DMS153 treated with DMSO at 0.1 percent for 48 hours (cell line): ENCODE measurements around the gene DLGAP4.
A peak's percentile ranks its signal among the peaks of the same experiment; 100 is the strongest.

Experiments
- DNase-seq: peaks from one replicate; lab custom pipeline; 2025; ENCODE audit not compliant: unreplicated experiment; lab: John Stamatoyannopoulos, UW

Gene DLGAP4

DNA sequence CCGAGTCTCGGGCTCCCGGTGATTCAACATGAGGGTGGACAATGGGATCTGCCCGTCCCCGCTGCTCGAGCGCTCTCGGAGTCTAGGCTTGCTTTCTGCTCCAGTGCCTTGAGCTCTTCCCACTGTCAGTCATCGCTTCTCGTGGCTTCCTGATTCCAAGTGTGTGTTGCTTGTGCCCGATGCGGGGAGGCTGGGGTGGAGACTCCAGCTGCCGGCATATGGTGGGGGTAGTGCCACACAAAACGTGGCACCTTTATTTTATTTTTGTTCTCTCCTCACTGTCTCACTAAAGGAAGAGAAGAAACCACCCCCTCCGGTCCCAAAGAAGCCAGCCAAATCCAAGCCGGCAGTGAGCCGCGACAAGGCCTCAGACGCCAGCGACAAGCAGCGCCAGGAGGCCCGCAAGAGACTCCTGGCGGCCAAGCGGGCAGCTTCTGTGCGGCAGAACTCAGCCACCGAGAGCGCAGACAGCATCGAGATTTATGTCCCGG is 220.4 kb downstream of the DLGAP4 start:
- DNase-seq = no peak

DNA sequence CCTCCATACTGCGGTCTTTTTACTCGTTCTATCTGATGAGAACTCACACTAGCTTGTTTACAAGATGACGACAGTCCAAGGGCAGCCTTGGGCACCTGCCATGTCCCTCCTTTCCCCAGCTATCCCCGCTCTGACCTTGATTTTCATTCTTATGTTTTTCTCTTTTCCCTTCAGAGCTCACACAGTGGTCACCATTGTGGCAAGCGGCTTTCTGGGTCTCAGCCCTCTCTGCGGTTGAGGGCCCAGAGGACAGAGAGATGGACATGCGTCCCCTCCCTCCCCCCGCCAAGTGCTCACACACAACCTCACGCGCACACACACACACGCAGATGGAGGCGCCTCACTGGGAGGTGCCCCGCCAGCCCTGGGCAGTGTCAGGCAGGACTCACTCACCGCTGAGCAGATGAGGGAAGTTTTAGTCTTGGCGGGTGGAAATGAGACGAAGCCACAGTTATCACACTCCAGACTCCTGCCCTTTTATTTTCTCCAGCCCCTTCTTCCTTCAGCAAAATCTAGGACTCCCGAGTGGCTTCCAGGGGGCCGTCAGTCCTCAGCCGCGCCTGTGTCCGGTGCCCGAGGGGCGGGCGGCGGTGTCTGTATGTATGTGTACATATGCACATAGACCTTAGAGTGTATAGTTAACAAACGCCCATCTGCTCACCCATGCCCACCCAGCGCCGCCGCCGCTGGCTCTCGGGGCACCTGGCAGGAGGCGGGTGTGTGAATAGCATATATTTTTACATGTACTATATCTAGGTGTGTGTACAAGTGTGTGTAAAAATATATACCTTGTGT is 221.4 kb downstream of the DLGAP4 start:
- no peak for DNase-seq

DNA sequence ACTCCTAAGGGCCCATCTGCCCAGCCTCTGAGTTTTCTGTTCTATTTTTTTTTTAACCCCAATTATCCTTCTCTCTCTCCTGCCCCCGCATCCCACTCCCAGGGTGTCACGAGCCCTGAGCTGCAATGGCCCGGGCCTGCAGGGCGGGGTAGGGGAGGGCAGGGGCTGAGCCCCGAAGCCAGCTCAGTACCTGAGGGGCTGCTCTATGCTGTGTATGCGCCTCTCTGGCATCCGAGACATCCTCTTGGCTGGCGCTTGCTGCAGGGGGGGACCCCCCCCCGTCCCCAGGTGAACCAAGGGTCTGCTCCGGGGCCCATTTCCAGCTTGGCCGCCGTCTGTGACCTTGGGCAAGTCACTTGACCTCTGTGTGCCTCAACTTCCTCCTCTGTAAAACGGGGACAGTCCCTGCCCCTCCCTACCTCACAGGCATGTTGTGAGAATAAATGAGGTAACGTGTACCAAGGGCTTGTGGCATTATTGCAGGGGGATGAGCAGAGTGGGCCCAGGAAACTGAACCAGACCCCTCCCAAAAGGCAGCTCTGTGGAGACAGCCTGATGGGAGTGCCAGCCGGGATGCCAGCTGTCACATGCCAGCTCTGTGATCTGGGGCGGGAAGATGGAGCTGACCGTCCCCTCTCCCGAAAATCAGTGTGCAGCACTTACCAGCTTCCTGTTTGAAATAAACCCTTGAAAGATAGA is 222.2 kb downstream of the DLGAP4 start:
- no peak for DNase-seq

DNA sequence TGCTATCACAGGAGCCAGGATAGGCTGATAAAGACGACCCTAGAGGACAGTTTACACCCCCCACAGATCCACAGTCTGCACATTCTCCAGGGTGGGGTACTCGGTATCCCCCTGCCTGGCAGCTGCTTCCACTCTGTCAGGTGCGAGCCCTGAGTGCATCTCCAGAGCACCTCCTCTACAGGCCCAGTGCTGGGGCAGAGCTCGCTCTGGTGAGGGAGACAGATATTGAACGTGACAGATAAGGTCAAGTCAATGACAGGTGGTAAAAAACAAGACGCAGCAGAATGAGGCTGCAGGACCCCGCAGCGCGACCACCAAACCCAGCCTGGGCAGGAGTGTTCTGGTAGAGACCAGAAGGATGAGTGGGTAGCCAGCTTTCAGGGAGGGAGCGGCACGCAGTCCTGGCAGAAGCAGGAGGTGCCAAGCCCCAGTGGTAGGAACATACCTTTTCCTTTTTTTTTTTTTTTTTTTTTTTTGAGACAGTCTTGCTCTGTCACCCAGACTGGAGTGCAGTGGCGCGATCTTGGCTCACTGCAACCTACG is 222.8 kb downstream of the DLGAP4 start:
- DNase-seq = no peak

DNA sequence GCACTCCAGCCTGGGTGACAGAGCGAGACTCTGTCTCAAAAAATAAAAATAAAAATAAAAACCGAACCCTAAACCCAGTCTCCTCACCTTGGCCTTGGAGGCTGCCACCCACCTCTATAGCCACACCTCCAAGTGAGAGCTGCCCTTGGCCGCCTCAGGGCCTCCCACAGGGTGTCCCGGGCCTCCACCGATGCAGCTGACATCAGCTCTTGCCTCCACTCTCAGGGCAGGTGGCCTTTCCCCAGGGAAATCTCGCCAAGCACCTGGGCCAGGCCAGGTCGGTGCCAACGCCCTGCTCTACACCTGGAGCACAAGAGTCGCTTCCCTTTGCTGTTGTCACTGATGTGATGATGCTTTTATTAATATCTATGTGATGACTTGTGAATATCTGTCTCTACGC is 226.2 kb downstream of the DLGAP4 start:
- peak; percentile 77 for DNase-seq

DNA sequence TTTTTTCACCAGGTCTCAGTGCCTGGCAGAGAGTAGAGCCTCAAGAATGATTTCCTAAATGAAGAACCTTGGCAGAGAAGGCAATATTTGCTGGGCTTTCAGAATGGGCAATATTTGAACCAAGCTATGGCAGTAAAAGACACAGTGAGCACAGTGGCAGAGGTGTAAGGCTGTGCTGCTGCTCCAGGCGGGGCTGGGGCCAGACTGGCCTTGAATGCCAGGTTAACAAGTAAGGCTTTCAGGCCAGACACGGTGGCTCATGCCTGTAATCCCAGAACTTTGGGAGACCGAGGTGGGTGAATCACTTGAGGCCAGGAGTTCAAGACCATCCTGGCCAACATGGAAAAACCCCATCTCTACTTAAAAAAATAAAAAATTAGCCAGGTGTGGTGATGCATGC is 226.7 kb downstream of the DLGAP4 start:
- DNase-seq = no peak

DNA sequence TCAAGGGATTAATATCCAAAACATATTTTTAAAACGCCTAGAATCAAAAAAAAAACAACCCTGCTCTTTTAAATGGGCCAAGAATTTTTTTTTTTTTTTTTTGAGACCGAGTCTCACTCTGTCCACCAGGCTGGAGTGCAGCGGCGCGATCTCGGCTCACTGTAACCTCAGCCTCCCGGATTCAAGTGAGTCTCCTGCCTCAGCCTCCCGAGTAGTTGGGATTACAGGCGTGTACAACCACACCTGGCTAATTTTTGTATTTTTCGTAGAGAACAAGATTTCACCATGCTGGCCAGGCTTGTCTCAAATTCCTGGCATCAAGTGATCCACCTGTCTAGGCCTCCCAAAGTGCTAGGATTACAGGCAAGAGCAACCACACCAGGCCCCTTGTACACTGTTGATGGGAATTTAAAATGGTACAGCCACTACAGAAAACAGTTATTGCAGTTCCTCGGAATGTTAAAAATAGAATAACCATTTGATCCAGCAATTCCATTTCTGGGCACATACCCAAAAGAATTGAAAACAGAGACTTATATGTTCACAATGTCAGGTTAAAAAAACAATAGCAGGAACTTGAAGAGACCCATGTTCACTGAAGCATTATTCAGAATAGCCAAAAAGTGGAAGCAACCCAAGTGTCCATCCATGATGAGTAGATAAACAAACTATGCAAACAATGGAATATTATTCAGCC is 232.0 kb downstream of the DLGAP4 start:
- no peak for DNase-seq

DNA sequence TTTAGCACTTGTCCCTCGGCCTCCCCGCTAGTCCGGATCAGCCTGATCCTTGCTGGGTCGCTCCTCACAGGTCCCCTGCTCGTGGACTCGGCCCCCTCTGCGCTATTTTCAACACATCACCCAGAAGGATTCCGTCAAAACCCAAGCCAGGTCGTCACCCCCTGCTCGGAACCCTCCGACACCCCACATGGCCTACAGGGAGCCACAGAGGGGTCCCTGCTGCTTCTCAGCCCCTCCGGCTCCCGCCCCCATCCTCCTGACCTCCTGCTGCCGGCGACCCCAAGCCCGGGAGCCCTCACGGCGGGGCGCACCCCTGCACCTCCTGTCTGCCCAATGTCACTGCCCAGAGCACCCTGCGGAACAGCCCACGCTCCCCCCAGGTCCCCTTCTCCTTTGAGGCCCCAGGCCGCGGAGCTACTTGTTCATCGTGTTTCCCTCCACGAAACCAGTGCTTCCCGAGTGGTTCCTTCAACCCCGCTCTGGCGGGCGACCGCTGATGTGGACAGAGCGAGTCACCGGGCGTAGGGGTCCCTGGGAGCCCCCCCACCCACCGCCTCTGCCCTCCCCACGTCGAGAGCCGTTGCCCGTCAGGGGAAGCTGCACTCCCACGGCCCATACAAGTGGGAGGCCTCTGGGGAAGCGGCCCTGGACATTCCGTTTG is 234.5 kb downstream of the DLGAP4 start:
- no peak for DNase-seq

DNA sequence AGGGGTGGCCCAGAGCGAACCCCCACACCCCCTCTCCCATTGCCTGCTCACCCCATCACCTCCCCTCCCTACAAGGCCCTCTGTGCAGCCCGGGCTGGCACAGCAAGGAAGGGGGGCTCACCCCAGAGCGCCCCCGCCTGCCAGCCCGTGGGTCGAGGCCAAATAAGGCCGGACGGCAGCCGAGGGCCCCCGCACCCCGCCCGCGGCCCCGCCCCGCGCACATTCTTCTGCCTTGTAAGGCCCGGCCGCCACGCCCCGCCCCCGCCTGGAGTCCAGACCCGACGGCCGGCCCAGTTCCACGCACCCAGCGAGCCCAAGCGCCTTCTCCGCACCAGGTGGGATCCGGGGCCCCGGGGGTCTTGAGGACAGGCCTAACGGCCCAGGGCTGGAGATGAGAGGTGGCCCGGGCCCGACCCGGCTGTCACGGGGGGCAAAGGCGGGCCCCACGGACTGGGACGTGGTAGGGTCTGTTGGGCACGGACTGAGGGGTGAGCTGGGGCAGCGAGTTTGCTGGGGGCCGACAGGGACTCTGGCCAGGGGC is 235.2 kb downstream of the DLGAP4 start, which contains the start of gene MYL9:
Gene MYL9 (plus strand): TSS at position 293 of the 541 bp plus-strand sequence. CDS start 3,366 bp downstream, outside the sequence.
- DNase-seq = no peak

DNA sequence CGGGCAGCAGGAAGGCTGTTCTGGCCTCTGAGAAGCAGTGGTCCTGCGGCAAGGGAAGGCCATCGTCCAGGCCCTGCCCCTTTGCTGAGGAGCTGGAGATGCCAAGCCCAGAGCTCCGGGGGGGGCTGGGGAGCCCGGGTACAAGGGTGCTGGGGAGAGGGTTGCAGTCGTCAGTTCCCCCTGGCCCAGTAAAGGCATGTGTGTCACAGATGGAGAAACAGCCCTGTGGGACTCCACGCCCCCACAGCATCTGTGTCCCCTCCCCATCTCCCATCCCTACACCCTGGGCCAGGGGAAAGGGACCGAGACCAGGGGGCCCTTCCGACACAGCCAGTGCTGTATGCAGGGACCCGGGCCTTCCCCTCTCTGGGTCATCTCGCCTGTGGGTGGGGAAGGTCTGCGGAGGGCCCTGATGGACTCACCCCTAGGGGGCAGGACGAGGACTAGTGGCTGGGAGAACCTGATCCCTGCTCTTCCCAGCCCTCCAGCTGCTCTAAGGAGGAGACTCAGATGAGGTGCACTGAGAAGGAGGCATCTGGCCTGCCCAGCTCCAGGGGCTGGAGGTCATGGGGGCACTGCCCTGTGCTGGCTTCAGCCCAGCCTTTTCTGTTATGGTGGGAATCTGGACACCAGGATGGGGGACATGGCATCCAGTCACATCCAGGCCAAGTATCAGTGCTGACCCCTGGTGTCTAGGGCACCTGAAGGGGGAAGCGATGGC is 235.8 kb downstream of the DLGAP4 start:
- DNase-seq = no peak

DNA sequence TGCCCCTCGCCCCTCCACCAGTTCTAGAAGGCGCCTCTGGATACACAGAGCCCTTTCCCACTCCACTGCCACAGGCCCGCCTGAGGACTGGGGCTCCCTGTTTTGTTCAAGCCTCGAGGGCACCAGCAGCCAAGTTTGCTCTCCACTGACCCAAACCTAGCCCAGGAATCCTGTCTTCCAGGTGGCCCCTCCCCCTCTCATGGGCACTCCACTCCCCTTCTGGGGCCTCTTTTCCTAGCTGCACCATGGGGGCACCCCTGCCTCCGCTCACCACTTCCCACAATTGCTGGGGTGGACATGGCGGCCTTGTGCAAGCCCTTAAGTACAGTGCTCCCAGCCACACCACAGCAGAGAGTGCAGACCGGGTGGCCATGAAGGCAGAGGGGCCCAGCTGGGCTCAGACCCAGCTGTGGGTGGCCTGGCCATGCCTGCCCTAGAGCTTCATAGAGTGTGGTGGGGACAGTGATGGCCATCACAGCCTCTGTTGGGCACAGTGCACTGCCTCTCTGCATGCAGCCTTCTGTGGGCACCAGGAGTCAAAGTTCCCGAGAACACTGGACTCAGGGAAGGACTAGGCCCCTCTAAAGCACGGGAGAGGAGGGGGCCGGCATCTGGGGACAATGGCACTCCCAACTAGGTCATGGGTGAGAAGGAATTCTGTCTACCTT is 236.5 kb downstream of the DLGAP4 start:
- DNase-seq = no peak

DNA sequence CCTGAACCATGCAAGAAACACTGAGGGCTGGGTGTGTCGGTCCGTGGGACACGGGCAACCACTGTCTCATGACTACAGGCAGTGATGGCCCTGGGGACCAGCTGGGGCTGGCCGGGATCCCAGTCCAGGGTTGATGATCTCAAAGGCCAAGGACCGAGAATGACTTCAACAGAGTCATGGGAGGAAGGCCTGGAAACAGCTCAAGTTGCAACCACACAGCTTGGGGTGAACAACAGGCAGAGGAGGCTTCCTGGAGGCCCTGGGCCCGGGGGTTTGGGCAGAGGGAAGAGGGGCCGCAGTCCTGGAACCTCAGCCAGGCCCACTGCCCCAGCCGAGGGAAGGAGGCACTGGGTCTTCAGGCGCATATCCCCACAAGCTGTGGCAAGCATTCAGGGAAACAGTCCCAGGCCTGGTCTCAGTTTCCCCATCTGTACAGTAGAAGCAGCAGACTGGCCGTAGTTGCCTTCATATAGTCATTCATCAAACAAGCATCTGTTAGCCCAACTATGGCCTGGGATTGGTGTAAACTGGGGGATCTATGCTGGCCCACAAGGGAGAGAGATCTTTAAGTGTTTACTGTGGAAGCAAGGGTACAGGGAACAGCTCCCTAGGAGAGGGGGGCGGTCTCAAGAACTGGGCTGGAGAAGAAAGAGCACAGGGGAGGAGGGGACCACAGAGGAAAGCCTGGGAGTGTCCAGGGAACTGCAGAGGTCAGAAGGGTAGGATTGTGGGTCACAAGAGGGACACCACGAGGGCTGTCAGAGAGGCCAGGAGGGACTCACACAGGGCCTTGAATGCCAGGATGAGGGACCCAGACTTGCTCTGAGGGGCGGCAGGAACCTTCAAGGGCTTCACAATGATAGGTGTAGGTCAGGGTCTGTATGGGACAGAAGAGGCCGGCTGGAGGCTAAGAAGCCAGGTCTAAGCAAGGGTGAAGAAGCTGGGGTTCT is 237.3 kb downstream of the DLGAP4 start:
- DNase-seq = no peak

DNA sequence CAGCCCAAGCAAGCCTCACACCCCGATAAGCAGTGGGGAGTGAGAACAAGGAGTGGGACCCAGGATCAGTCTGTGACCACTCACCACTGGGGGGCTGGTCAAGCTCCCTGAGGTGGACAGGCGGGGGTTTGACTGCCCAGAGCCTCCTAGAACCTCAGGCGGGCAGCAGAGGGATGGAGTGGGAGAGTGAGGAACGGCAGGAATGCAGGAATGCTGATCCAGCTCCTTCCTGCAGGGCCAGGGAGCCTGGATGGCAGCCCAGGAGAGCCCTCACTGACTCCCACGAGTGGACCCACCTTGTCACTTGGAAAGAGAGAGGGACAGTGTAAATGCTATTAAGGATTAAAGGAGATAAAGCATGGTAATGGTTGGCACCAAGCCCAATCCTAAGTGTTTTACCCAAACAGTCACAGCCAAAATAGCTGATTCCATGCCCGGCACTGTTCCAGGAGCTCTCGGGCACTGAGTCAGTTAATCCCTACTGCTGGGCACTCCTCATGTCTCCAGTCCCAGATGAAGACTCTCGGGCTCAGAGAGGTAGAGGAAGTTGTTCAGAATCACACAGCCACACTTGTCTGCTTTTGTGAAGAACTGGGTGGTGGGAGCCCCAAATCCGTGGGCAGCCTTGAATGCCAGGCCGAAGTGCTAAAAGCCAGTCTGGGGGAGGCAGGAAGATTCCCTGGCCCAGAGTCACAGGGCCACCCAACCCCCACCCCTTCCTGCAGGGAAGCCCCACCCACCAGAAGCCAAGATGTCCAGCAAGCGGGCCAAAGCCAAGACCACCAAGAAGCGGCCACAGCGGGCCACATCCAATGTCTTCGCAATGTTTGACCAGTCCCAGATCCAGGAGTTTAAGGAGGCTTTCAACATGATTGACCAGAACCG is 238.2 kb downstream of the DLGAP4 start:
- no peak for DNase-seq

DNA sequence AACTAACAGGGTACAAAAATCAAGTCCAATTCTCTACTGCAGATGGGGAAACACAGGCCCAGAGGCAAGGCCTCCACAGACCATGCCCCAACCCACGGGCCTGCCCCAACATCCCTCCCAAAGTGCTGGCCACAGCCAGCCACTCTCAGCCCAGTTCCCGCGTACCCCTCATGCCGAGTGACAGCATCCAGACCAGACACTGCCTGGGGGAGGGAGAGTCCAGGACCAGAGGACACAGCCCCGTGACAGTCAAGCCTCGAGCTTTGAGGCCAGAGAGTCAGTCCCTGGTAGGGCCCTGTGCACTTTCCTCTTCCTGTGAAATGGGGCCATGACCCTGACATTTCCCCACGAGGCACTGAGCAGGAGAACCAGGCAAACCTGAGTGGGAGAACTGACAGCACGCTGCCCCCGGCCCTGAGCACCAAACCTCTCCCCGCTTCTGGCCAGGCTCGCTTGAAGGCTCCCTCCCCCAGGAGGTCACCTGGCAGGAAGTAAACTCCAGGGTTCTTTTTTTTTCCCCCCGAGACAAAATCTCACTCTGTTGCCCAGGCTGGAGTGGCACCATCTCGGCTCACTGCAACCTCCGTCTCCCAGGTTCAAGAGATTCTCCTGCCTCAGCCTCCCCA is 240.1 kb downstream of the DLGAP4 start:
- no peak for DNase-seq

DNA sequence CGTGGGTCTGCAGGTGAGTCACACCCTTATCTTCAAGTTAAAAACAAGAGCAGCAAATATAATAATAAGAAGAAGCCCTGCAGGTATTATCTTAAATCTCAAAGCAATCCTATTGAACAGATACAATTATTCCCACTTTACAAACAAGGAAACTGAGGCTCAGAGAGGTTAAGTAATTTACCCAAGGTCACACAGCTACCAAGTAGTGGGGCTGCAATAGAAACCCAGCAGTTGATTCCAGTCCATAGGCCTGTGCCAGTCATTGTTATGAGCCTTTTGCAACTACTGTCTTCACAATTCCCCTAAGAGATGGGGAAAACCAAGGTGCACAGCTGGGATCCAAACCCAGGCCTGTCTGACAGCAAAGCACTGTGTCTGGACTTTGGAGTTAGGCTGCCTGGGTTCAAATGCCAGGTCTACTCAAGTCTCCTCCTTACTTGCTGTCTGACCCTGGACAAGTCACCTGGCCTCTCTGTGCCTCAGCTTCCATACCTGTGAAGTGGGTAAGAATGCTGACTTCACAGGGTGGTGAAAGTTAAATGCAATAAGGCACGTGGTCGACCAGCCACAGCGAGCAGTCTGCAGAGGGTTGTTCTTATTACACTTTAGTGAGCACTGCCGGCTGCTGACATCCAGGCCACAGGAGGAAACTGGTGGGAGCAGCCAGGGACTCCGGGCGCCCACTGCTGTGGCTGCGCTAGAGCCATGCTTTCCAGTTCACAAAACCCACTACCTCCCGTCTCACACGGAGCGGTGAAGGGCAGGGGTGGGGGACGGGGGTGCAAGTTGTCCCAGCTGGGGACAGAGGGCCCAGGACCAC is 241.3 kb downstream of the DLGAP4 start:
- DNase-seq = no peak

DNA sequence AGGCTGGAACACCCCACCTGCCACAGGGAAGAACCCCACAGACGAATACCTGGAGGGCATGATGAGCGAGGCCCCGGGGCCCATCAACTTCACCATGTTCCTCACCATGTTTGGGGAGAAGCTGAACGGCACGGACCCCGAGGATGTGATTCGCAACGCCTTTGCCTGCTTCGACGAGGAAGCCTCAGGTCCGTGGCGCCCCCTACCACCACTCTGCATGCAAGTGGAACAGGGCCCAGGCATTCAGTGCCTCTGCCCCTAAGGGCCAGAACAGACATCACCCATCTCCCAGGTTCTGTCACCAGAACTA is 241.8 kb downstream of the DLGAP4 start:
- no peak for DNase-seq
